ENCODE results near the gene DMXL2.

The DMXL2 gene

GRCh38 chr15:51493892-51494291 lies 128.7 kb downstream of the DMXL2 start:
- no peak for TF ChIP-seq CTCF (IDR thresholded peaks at IDR 0.05; ENCODE audit: insufficient read depth, low read length, poor library complexity, severe bottlenecking)
- Histone ChIP-seq H3K27ac (ENCODE audit: low read depth, low read length) (no peak overlapping the region), H3K36me3 (ENCODE audit: low read length) (no peaks in the 10 kb centered on the region), H3K9ac (ENCODE audit: low read length) (no peak overlapping the region), H3K9me3 (ENCODE audit: insufficient read depth, low read length) (no peaks in the 10 kb centered on the region), H4K20me1 (ENCODE audit: low read depth, low read length) (no peaks in the 10 kb centered on the region), H3K4me2 (ENCODE audit: low read depth, low read length, poor library complexity, severe bottlenecking) (no peak overlapping the region), H3K79me2 (ENCODE audit: insufficient read depth, low read length) (no peaks in the 10 kb centered on the region), H3K27me3 (ENCODE audit: low read length) (no peaks in the 10 kb centered on the region), H2AFZ (ENCODE audit: low read depth, low read length, severe bottlenecking) (no peak overlapping the region), H3F3A (ENCODE audit: insufficient read depth) (no peaks in the 10 kb centered on the region), H3K9me2 (replicated peaks; ENCODE audit: insufficient read depth, low read length) (no peaks in the 10 kb centered on the region), H3K4me3 (ENCODE audit: insufficient read depth, low read length, poor library complexity, severe bottlenecking) (no peak overlapping the region)

- Histone ChIP-seq H3K36me3 (ENCODE audit: low read length) (no peaks in the 10 kb centered on the region), H3K4me2 (ENCODE audit: low read depth, low read length, poor library complexity, severe bottlenecking) (no peak overlapping the region), H3K27ac (ENCODE audit: low read depth, low read length) (no peak overlapping the region), H2AFZ (ENCODE audit: low read depth, low read length, severe bottlenecking) (no peak overlapping the region), H3K4me3 (ENCODE audit: insufficient read depth, low read length, poor library complexity, severe bottlenecking) (no peak overlapping the region), H3K9ac (ENCODE audit: low read length) (no peak overlapping the region), H3F3A (ENCODE audit: insufficient read depth) (no peaks in the 10 kb centered on the region), H3K27me3 (ENCODE audit: low read length) (no peaks in the 10 kb centered on the region), H3K79me2 (ENCODE audit: insufficient read depth, low read length) (no peaks in the 10 kb centered on the region), H3K9me2 (replicated peaks; ENCODE audit: insufficient read depth, low read length) (no peaks in the 10 kb centered on the region), H3K9me3 (ENCODE audit: insufficient read depth, low read length) (no peaks in the 10 kb centered on the region), H4K20me1 (ENCODE audit: low read depth, low read length) (no peaks in the 10 kb centered on the region)
- TF ChIP-seq EZH2phosphoT487 (conservative IDR thresholded peaks at IDR 0.05; ENCODE audit: low read length) (no peak), CTCF (IDR thresholded peaks at IDR 0.05; ENCODE audit: insufficient read depth, low read length, poor library complexity, severe bottlenecking) (no peak)
Measured at GRCh38 chr15:51492528-51492927, 130.0 kb downstream of the DMXL2 start.

- Histone ChIP-seq H3F3A (ENCODE audit: insufficient read depth) (no peaks in the 10 kb centered on the region), H3K36me3 (ENCODE audit: low read length) (no peaks in the 10 kb centered on the region), H3K9me3 (ENCODE audit: insufficient read depth, low read length) (no peaks in the 10 kb centered on the region), H3K27me3 (ENCODE audit: low read length) (no peaks in the 10 kb centered on the region), H3K4me2 (ENCODE audit: low read depth, low read length, poor library complexity, severe bottlenecking) (no peak overlapping the region), H4K20me1 (ENCODE audit: low read depth, low read length) (no peaks in the 10 kb centered on the region), H3K79me2 (ENCODE audit: insufficient read depth, low read length) (no peaks in the 10 kb centered on the region), H3K9me2 (replicated peaks; ENCODE audit: insufficient read depth, low read length) (no peaks in the 10 kb centered on the region), H3K9ac (ENCODE audit: low read length) (no peak overlapping the region), H3K4me3 (ENCODE audit: insufficient read depth, low read length, poor library complexity, severe bottlenecking) (no peak overlapping the region), H3K27ac (ENCODE audit: low read depth, low read length) (no peak overlapping the region), H2AFZ (ENCODE audit: low read depth, low read length, severe bottlenecking) (no peak overlapping the region)
- TF ChIP-seq CTCF (IDR thresholded peaks at IDR 0.05; ENCODE audit: insufficient read depth, low read length, poor library complexity, severe bottlenecking) (no peak), EZH2phosphoT487 (conservative IDR thresholded peaks at IDR 0.05; ENCODE audit: low read length) (no peak)
Measured at GRCh38 chr15:51491941-51492340, 130.6 kb downstream of the DMXL2 start.

- Histone ChIP-seq H3F3A (ENCODE audit: insufficient read depth) (no peaks in the 10 kb centered on the region), H3K36me3 (ENCODE audit: low read length) (0 out of 2 replicates have a peak, but pooled peaks cover 12% of the 10 kb centered on the region), H3K27ac (ENCODE audit: low read depth, low read length) (no peak overlapping the region), H3K4me2 (ENCODE audit: low read depth, low read length, poor library complexity, severe bottlenecking) (no peak overlapping the region), H3K79me2 (ENCODE audit: insufficient read depth, low read length) (no peaks in the 10 kb centered on the region), H4K20me1 (ENCODE audit: low read depth, low read length) (no peaks in the 10 kb centered on the region), H3K27me3 (ENCODE audit: low read length) (no peaks in the 10 kb centered on the region), H2AFZ (ENCODE audit: low read depth, low read length, severe bottlenecking) (no peak overlapping the region), H3K9me3 (ENCODE audit: insufficient read depth, low read length) (peaks cover 14% of the 10 kb centered on the region; the same call in 1 of the 2 replicates), H3K4me3 (ENCODE audit: insufficient read depth, low read length, poor library complexity, severe bottlenecking) (no peak overlapping the region), H3K9ac (ENCODE audit: low read length) (no peak overlapping the region), H3K9me2 (replicated peaks; ENCODE audit: insufficient read depth, low read length) (no peaks in the 10 kb centered on the region)
- TF ChIP-seq CTCF (IDR thresholded peaks at IDR 0.05; ENCODE audit: insufficient read depth, low read length, poor library complexity, severe bottlenecking) (no peak), EZH2phosphoT487 (conservative IDR thresholded peaks at IDR 0.05; ENCODE audit: low read length) (no peak)
Measured at GRCh38 chr15:51484781-51485180, 137.8 kb downstream of the DMXL2 start.

All from SU-DHL-6 (cell line).